Hematopoietic multipotent progenitor cell treated with erythropoietin and hydrocortisone succinate and interleukin-3 and kit ligand, for 8 days (in vitro differentiated cells): ENCODE measurements around the gene CPD.

Experiments used
- DNase-seq: peaks from one replicate; pipeline ENCODE4 v3.0.0-alpha.2; 2015

Gene CPD

GRCh38 chr17:30517786-30518185 is 139.1 kb downstream of the CPD start:
- no peak for DNase-seq

- DNase-seq, result no peak
Measured at GRCh38 chr17:30519166-30519565, 140.4 kb downstream of the CPD start.
